ENCODE data around the gene BAZ1B.
"Not testable (repeated sequence)": the region's sequence is repeated elsewhere in the genome, so short reads cannot be mapped to it uniquely, and the experiment has no call there.

Gene BAZ1B

GRCh38 chr7:73443548-73444255, 78.4 kb downstream of the BAZ1B start:
- no peak for DNase-seq

GRCh38 chr7:73442903-73443500, 79.1 kb downstream of the BAZ1B start:
- DNase-seq: no peak

GRCh38 chr7:73442222-73442902, 79.7 kb downstream of the BAZ1B start:
- DNase-seq: no peak

- DNase-seq: no peak
These were observed 82.7 kb downstream of the BAZ1B start for GRCh38 chr7:73439410-73439704.

- no peak for DNase-seq
These were observed 83.3 kb downstream of the BAZ1B start for GRCh38 chr7:73438547-73439409.

GRCh38 chr7:73437621-73438416, 84.3 kb downstream of the BAZ1B start:
- no peak for DNase-seq

GRCh38 chr7:73437091-73437490, 85.0 kb downstream of the BAZ1B start:
- no peak for DNase-seq

GRCh38 chr7:73436031-73436929, 85.8 kb downstream of the BAZ1B start:
- no peak for DNase-seq

- DNase-seq: no peak
These were observed 86.6 kb downstream of the BAZ1B start for GRCh38 chr7:73435471-73436009.

GRCh38 chr7:73434701-73435069, 87.4 kb downstream of the BAZ1B start:
- no peak for DNase-seq

- no peak for DNase-seq
These were observed 88.0 kb downstream of the BAZ1B start for GRCh38 chr7:73433924-73434700.

- DNase-seq: no peak
These were observed 89.4 kb downstream of the BAZ1B start for GRCh38 chr7:73432676-73433075.

- DNase-seq: no peak
These were observed 90.9 kb downstream of the BAZ1B start for GRCh38 chr7:73431041-73431835.

GRCh38 chr7:73430540-73430939, 91.6 kb downstream of the BAZ1B start:
- not testable (repeated sequence) for DNase-seq

- DNase-seq: no peak
These were observed 92.2 kb downstream of the BAZ1B start for GRCh38 chr7:73429622-73430505.

GRCh38 chr7:73429215-73429614, 92.9 kb downstream of the BAZ1B start:
- DNase-seq: no peak

- DNase-seq: no peak
These were observed 93.9 kb downstream of the BAZ1B start for GRCh38 chr7:73427902-73428787.
